CD4-positive, alpha-beta T cell treated with Interleukin-6 at 100 ng/mL for 8 hours (primary cell): ENCODE data around the gene PIGL.
"Not testable (repeated sequence)": the region's sequence is repeated elsewhere in the genome, so short reads cannot be mapped to it uniquely, and the experiment has no call there.

ENCODE experiments used
- DNase-seq: peaks from one replicate; pipeline ENCODE4 v3.0.0-alpha.2; 2020; ENCODE audit warnings: mixed read lengths, low spot score

PIGL gene

GRCh38 chr17:16217002-16217635 is at the start of gene PIGL:
TSS of gene PIGL (plus strand) at chr17:16217210. CDS start at chr17:16217227, 17 bp downstream.
- peak; percentile 88 for DNase-seq

DNA sequence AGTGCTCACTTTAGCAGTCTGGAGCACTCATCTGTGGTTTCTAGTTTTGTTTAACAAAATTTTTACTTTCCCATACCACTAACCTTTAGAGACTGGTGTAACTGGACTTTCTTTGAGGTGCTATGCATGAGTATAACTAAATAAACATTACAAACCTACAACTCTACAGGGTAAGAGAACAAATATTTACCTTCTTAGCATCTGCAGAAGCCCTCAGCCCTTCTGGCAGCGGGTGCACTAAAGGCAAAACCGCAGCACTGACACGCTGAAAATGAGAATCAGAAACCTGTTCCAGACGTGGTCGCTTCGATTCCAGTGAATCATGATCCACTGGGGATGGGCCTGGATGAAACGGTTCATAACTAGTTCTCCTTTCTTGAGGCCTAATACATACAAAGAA is 45.4 kb upstream of the PIGL start:
- no peak for DNase-seq

GRCh38 chr17:16178836-16179235 is 38.2 kb upstream of the PIGL start:
- DNase-seq = no peak

DNA sequence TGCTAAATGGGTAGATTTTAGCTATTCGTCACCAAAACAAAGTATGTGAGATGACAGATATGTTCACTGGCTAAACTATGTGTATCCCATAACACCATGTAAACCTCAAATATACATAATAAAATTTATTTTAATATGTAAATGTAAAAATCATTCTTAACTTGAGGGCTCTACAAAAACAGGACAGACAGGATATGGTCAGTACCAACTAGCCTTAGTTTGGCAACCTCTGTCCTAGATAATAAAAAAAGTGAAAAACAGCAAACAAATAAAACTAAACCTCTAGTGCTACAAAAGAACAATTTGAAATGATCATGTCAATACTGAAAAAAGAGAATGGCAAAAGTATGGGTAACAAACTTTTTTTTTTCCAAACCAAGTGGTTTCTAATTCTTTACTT is 35.4 kb upstream of the PIGL start:
- no peak for DNase-seq

GRCh38 chr17:16187642-16188041 is 29.4 kb upstream of the PIGL start:
- no peak for DNase-seq

GRCh38 chr17:16189791-16190348 is 27.1 kb upstream of the PIGL start:
- DNase-seq = no peak

DNA sequence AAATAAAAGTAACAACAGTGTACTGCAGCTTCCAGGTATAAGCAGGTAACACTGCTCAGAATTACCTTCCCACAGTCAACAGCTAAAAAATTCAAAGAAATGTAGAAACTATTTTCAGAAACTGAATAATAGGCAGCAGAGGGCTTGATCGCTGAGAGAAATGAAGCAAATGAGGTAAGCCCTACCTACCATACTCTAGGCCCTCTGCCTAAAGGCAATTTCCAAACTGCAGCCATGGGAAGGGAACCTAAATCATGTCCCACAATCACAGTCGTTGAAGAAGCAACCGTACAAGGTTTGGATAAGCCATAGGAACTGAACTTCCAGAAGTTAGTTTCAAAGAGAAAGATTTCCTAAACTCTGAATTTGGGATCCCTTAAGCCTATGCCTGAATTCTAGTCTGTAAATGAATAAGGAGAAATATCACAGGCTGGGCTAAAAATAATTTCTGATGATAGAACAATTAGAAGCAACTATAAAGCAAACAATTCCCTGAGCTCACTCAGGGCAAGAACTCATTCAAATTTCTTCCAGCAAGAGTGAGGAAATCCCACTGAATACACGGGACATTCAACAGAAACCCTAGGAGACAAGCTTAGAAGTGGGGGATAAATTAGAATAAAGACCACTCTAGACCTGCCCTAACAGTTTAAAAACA is 26.2 kb upstream of the PIGL start:
- DNase-seq = no peak

DNA sequence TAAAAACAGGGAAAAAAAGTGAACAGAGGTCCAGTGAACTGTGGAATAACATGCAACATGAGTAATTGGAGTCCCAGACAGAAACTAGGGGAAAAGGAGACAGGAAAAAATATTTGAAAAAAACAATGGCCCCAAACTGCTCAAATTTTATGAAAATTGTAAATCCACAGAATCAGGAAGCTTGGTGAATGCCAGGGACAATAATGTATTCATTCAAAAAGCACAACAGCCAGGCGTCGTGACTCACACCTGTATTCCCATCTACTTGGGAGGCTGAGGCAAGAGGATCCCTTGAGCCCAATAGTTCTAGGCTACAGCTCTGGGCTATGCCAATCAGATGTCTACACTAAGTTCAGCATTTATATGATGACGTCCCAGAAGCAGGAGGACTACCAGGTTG is 25.4 kb upstream of the PIGL start:
- no peak for DNase-seq

- not testable (repeated sequence) for DNase-seq
These were observed 22.6 kb upstream of the PIGL start for GRCh38 chr17:16194307-16194835.

DNA sequence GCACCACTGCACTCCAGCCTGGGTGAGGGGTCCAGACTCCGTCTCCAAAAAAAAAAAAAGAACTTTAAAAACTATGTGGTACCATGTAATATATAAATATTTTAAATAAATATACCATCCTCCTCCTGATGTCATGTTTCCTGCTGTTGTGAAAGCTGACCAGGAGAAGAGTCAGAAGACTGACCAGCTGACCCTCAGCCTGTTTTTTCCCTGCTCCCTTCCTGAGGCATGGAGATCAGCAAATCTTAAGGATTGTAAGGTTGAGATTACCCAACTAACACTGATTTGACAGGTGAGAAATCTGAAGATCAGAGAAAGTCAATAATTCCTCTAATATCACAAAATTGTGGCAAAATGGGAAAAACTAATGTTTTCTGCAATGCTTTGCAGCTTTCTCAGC is 19.7 kb upstream of the PIGL start:
- DNase-seq = no peak

GRCh38 chr17:16199093-16199492 is 17.9 kb upstream of the PIGL start:
- no peak for DNase-seq

DNA sequence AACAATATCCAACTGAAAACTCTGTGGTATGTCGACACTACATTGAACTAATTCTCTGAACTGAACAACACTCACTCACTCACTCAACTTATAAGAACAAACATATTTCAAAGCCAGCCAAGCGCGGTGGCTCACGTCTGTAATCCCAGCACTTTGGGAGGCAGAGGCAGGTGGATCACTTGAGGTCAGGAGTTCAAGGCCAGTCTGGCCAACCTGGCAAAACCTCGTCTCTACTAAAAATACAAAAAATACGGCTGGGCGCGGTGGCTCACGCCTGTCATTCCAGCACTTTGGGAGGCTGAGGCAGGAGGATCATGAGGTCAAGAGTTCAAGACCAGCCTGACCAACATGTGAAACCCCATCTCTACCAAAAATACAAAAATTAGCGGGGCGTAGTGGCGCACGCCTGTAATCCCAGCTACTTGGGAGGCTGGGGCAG is 15.3 kb upstream of the PIGL start:
- DNase-seq = not testable (repeated sequence)

DNA sequence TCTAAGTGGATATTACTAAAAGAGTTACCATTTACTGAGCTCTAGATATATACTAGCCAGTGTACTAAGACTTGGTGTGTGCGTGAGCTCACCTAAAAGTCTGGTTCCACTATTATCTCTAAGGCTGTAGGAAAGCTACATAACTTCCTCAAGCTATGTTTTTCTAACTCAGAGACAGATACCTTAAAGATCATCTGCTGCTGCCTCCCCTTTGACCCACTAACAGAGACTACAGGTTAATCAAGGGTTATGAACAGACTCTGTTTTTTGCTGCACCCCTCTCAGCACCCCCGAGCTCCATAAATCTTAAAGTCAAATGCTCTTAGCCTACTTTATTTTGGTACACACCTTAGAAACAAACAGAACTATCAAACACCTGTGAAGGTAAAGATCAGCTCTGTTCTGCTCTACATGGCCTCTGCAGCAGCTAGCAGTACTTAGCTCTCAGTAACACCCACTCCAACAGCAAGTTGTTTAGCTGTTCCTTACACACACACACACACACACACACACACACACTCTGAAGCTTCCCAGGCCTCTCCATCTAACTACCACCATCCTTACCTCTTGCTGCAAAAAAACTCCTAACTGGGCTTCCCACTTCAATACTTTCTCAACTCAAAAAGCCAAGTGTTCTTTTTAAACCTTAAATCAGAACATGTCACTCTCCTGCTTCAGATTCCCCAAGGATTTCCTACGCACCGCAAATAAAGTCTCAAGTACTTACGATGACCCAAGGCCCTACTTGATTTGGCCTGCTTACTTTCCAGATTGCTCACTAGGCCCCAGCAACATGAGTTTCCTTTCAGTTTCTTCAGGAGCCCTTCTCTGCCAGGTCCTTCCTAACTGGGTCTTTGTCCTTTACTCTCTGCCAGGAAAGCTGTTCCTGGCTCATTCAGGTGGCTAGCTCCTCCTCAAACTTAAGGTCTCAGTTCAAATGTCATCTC is 14.2 kb upstream of the PIGL start:
- not testable (repeated sequence) for DNase-seq

DNA sequence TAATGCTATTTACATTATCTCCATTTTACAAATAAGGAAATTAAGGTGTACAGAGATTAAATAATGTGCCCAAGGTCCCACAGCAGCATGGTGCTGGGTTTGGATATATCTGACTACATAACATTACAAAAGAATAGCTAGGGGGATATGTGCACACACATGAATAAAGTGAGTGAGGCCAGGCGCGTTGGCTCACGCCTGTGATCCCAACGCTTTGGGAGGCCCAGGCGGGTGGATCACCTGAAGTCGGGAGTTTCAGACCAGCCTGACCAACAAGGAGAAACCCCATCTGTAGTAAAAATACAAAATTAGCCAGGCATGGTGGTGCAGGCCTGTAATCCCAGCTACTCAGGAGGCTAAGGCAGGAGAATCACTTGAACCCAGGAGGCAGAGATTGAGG is 12.2 kb upstream of the PIGL start:
- DNase-seq = not testable (repeated sequence)

DNA sequence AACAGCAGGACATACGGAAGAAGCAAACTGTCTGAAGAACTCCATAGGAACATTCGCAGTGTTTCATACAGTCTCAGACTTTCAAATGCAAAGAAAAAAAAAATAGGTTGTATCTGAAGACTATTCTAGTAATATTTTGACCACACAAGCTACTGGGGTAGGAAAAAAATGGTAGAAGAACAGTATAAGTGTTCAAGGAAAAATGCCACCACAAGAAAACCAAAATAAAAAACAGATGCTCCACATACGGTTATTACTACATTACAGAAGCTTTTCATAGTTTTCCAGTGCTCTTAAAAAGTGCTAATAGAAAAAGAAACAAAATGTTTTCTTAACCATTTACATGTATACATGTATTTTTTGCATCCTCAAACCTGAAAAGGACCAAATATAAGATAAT is 5.4 kb upstream of the PIGL start:
- no peak for DNase-seq

DNA sequence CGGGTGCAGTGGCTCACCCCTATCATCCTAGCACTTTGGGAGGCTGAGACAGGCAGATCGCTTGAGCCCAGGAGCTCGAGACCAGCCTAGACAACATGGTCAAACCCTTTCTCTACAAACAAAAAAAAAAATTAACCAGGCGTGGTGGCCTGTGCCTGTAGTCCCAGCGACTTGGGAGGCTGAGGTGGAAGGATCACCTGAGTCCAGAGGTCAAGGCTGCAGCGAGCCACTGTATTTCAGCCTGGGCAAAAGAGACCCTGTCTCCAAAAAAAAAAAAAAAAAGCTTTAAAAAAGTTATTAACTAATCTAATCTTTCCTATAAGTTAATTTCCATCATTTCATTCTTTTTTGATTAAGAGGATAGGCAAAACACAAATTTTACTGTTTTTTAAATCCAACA is 4.2 kb upstream of the PIGL start:
- DNase-seq = no peak

DNA sequence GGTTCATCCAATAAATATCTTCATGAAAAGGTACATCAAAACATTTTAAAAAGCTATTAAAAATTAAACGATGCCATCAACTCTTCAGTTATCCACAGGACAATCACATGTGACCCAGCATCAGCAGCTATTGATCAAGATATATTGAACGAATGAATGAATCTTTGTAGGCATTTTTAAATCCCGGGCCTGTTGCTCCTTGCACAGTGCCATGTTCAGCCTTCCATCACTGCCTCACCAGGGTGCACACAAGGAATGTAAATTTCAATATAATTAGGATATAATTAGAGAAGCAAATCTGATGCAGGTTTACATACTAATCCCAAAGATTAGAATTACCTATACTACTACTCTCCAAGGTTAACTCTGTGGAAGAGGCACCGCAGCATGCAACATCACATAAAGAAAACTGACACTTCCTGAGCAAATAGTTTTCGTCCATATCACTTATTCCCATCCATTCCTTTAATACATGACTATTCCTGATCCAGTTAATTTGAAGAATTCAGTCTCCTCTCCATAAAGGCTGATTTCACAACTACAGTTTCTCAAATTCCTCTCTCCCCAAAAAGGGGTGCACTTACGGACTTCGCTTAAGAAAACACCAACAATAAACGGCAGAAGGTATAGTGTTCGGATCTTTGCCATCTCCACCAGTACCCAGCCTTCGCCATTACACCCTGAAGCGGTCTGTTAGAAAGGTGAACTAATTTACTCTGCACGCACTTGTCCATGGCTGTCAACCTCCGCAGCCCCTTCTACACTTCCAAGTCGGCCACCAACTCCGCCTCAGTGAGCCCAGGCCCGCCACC is 2.6 kb upstream of the PIGL start:
- DNase-seq = no peak

DNA sequence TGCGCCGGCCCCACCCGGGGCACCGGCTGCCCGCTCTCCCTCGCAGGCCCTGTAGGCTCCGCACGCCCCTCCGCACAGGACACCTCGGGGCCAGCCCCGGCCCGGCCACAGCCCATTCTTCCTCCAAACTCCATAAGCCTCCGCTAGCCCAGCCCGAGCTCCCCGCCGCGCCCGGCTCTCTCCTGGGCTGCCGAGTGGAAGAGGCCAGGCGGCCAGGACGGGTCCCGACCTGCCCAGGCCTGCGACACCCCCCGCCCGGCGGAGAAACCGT is 2.1 kb upstream of the PIGL start:
- DNase-seq = no peak

DNA sequence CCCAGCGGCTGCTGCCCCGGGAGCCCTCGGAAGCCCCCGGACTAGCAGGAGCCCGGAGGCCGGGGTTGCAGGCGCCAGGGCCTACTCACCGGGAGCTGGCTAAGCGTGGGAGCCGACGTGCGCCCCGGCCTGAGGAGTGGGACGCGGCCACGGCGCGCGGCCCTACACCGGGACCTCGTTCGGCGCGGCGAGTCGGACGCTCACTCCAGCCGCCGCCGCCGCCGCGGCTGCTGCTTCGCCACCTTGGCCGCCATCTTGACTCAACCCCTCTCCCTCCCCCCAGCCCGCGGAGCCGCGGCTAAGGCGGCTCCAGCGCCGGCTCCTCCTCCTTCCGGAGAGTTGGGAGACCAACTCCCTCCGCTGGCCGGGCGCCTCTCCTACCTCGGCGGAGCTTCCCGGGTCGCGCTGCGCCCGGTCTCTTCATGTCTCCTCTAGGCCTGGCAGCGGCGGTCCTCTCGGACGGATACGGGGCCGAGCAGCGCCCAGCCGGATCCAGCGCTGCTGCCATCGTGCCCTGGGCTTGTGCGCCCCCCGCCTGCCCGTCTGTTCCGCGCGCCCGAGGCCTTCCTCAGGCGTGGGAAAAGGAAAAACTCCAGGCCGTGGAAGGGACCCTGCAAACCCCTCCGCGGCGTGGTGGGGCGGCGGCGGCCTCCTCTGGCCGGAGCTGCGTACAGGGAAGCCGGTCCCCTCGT is 1.6 kb upstream of the PIGL start, which contains the start of gene NCOR1:
NCOR1 (minus strand) TSS at position 262 of the 692 bp plus-strand sequence. CDS start 20,965 bp downstream, outside the sequence.
- peak; percentile 85 for DNase-seq

DNA sequence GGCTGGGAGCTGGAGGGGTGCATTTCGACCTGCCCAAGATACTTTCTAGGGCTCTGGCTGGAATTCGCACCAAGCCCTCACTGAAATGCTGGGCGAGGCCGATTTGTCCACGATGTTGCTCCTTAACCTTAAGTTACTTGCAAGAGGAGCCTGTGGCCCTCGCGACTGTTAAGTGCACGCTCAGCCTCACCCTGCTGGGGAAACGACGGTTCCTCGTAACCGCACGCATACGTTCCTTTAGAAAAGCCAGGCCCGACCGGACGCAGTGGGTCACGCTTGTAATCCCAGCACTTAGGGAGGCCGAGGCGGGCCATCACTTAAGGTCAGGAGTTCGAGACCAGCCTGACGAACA is 1.1 kb upstream of the PIGL start:
- DNase-seq = no peak
